HG03565 (cell line): Measurements from ENCODE around the gene PRKCSH.
"Not testable (repeated sequence)": the region's sequence is repeated elsewhere in the genome, so short reads cannot be mapped to it uniquely, and the experiment has no call there.

Source experiments
- ATAC-seq: cut with Tn5 transposase; IDR thresholded peaks from one replicate; pipeline ENCODE4 v1.9.1; 2021; ENCODE audit warnings: mild to moderate bottlenecking, moderate library complexity; ENCODE audit not compliant: unreplicated experiment

The PRKCSH gene, protein sequence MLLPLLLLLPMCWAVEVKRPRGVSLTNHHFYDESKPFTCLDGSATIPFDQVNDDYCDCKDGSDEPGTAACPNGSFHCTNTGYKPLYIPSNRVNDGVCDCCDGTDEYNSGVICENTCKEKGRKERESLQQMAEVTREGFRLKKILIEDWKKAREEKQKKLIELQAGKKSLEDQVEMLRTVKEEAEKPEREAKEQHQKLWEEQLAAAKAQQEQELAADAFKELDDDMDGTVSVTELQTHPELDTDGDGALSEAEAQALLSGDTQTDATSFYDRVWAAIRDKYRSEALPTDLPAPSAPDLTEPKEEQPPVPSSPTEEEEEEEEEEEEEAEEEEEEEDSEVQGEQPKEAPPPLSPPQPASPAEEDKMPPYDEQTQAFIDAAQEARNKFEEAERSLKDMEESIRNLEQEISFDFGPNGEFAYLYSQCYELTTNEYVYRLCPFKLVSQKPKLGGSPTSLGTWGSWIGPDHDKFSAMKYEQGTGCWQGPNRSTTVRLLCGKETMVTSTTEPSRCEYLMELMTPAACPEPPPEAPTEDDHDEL

DNA sequence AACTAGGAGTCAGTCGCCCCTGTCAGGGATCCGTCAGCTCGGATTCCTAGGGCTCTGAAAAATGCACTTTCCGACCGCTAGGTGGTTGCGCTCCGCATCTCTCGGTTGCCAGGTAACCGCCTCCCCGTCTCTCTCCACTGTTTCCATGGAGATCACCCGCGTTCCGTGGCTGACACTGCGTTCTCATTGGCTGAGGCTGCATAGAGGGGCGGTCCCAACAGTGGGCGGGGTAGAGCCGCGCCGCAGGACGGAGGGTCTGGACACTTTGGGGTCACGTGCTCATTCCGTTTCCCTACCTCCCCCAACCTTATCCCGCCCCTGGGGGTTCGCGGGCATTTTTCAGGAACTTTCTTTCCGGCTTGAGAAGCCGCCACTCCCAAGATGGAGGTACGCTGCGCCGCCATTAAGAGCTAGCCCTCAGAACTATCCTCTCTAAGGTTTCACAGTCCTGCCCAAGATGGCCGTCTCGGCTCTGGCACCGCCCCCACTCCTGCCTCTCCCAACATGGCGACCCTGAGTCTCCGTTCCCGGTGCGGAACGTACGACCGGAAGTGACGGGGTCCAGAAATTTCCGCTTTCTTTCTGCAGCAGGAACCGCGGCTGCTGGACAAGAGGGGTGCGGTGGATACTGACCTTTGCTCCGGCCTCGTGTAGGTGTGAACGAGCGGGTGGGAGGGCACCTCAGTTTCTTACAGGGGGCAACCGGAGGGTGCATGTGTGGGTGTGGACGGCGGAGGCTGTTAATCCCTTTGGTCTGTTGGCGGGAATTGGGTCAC, at the start of gene PRKCSH, which contains the start of gene ODAD3:
Gene PRKCSH (plus strand): TSS at position 579 of the 776 bp plus-strand sequence. CDS start 483 bp downstream, outside the sequence.
Gene ODAD3 (minus strand): TSS at position 65 of the 776 bp plus-strand sequence. CDS start 105 bp downstream, outside the sequence.
- peak; percentile 74 for ATAC-seq

DNA sequence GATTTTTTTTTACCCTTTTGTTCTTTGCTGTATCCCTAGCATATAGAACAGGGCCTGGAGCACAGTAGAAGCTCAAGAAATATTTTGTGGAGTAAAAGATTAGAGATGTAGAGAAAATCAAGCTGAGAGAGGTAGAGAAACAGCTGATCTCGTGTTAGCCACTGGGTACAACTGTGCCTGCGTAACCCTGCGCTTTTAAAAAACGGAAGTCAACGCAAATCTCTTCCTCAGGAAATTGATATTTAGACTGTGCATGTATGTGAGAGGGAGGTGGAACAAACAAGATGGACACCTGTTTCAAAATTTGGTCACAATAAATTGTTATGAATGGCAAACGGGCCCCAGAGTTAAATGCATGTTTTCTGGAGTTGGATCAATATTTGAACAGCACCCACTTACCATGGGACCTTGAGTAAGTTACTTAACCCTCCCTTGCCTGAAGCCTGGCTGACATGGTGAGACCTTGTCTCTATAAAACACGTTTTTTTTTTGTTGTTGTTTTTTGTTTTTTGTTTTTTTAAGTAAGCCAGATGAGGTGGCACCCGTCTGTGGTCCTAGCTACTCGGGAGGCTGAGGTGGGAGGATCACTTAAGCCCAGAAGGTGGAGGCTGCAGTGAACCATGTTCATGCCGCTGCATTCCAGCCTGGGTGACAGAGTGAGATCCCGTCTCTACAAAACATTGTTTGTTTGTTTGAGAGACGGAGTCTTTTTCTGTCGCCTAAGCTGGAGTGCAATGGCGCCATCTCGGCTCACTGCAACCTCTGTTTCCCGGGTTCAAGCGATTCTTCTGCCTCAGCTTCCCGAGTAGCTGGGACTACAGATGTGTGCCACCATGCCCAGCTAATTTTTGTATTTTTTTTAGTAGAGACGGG, 48.0 kb upstream of the PRKCSH start:
- no peak for ATAC-seq

DNA sequence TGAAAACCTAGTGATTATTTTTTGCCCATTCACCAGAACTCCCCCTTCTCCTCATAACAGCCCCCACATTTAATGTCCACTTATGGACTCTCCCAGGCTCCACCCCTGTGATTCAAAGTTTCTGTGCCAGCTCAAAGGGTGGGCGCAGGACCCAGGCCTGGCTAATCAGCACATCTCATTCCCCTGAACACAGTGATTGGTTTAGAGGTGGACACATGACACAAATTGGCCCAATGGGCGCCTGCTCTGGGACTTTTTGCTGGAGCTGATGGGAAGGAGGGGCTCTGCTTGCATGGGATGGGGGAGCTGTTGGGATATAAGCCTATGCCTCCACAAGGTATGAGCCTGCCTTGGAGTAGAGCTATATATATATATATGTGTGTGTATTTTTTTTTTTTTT, 45.1 kb upstream of the PRKCSH start:
- no peak for ATAC-seq

DNA sequence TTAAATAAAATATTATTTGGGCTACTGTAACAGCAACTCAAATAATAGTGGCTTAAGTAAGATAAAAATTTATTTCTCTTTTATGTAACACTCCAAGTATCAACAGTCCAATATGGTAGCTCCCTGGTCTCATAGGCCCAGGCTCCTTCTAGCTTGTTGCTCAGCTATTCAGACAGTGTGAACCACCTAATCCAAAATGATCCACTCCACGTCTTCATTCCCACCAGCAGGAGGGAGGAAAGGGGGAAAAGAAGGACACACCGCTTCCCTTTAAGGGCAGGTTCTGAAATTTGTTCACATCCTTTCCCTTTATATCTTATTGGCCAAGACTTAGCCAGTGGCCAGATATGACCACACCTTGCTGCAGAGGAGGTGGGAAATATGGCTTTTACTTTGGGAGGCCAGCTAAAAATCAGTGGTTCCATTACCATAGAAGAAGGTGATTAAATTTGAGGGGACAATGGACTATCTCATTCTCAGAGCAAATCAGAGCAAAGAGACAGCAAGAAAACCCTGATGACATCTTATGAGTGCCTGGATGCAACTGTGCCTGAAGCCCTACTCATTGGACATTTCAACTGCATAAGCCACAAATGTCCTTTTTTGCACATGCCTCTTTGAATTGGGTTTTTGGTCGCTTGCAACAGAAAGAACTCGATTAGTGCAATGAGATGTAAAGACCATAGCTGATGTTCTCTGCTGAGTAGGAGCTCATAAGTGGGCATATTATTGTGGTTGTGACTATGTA, 44.3 kb upstream of the PRKCSH start:
- no peak for ATAC-seq

DNA sequence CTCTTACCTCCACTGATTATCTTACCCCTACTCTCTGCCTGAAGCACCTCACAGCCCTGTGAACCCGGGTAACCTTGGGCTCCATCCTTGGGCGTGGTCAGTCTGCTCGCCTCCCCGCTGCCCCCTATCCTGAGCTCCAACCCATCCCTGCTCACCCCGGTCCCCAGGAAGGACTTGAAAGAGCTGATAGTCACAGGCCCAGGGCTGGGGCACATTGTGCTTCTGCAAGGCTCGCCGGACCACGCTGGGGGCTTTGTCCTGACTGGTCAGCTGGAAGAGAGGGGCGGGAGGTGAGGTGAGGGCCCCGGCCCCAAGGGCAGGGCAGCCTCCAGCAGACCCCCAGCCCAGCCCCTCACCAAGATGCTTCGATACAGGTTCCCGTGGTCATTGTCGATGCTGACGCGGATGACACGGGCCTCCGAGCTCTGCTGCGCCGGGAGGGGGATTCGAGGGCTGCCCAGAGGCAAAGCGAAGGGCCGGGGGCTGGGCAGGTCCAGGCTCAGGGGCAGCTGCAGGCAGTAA, 38.3 kb upstream of the PRKCSH start:
- ATAC-seq: no peak

DNA sequence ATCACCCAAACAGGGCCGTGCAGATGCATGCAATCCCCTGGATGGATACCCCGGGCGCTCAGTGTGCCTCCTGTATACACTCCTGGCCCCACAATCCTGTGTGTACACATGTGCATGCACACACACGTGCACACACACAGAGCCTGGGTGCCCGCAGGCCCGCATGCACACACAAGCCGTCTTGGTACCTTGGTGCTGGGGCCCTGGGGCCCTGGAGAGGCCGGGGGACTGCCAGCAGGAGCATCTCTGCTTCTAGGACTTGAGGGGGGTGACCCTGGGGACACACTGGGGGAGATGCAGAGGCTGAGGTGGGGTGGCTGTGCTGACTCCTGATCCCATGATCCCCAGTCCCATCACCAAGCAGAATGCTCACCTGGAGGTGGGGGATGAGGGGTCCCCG, 35.8 kb upstream of the PRKCSH start:
- no peak for ATAC-seq

DNA sequence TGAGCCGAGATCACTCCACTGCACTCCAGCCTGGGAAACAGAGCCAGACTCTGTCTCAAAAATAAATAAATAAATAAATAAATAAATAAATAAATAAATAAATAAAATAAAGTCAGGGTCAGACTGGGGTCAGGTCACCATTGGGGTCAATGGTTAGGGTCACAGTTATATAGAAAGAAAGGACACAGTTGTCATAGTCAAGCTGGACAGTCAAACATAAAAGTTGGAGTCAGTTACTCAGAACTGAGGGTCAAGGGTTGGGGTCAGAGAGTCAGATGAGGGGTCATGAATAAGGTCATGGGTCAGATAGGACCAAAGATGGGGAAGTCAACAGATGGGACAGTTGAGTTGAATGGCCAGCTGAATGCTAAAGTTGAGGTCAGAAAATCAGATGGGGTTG, 34.6 kb upstream of the PRKCSH start:
- no peak for ATAC-seq

DNA sequence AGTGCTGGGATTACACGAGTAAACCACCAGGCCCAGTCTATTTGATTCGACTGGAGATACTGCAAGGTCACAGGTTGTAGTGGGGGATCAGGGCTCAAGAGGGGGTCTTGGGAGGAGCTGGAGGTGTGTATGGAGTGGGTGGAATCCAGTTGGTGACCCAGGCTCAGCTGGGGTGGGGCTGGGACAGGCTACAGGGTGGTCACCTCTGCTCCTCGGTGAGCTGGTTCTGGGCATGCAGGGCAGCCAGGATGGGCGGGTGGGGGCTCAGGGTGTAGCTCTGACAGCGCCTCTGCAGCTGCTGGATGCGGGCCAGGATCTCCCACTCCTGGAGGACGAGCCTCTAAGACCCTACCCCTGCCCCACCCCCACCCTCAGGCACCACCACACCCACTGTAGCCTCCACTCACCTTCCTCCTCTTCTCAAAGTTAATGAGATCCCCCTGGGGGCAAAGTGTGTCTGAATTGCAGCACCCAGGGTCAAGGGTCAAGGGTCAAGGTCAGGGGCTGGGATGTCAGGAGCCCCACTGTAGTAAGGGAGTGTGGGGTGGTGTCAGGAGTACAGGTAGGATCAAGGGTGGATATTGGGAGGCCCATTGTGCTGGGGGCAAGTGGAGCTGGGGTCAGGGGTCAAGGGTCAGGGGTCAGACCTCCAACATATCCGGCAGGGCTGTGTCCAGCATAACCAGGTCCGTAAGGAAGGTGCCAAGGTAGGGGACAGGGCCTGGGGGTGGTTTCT, 33.5 kb upstream of the PRKCSH start:
- ATAC-seq: no peak

DNA sequence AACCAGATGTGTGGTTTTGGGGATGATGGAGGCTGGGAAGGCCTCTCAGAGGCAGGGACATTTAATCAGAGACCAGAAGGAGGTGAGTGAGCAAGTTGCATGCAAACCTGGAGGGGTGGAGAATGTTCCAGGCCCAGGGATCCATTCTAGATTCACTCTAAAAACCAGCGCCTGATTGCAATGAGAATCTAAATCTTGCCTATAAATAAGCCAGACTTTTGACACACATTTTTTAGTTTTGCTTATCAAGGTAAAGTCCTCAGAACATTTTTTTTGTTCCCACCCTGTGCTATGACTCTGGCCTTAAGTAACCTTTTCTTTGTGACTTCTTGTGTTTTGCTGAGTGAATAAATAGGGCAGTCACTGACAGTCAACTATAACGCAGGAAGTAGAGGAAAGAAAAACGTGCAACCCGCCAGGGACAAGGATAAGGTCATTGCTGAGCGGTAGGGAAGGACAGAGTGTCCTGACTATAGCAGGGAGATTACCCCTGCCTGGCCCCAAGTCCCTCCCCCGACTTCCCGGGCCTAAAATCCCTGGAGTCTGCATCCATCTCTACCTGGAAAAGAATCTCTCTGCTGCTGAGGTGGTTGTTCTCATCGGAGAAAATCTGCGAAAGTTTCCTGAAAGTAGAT, 30.7 kb upstream of the PRKCSH start:
- no peak for ATAC-seq

DNA sequence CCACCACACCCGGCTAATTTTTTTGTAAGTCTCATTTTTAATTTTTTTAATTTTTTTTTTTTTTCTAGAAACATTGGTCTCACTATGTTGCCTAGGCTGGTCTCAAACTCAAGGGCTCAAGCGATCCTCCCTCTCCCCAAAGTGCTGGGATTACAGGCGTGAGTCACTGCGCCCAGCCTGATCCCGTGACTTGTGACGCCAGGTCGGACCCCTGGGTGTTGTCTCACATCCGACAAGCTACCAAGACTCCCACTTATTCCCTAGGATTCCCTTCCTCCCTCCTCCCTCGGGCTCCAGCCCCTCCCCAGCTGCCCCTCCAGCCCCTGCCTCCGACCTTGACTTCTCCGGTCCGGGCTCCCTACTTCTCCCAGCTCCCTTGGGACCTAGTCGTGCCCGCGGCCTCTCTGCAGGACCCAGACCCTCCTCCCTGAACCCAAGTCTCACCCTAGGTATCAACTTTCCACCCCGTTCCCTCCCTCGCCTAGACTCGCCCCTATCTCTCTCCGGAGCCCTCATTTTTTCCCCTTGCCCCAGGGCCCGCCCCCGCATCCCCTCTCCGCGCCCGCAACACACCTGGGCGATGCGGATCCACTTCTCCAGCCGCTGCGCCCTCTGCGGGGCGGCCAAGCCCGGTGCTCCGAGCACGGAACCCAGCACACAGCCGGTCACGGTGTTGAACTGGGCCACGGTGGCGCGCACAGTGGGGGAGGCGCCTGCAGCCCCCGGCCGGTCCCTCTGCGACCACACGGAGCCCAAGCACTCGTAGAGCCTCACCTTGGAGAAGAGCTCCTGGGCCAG, 29.4 kb upstream of the PRKCSH start:
- ATAC-seq: no peak

DNA sequence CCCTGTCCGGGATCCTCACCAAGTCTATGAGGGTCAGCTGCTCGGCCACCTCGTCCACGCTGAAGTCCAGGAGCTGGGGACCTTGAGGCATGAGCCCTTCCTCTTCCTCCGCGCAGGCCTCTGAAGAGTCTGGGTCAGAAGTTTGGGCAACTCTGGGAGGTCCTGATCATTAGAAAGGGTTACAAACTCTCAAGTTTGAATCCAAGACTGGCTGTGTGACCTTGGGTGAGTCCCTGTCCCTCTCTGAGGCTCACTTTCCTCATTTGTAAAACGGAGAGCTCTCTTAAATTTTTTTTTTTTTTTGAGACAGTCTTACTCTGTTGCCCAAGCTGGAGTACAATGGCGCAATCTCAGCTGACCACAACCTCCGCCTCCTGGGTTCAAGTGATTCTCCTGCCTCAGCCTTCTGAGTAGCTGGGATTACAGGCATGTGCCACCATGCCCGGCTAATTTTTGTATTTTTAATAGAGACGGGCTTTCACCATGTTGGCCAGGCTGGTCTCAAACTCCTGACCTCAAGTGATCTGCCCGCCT, 28.7 kb upstream of the PRKCSH start:
- not testable (repeated sequence) for ATAC-seq

DNA sequence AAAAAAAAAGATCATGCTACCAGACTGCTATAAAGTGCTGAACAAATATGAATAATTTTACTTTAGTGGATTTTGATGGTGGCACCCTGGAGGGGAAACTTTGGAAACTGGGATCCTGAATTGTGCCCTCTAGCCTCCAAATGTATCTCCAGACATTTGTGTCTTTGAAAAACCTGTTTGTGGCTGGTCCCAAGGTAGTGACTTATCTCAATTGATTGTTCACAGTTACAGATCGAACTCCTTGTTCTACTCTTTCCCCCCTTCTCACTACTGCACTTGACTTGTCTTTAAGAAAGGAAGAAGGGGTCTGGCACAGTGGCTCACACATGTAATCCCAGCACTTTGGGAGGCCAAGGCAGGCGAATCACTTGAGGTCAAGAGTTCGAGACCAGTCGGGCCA, 26.8 kb upstream of the PRKCSH start:
- ATAC-seq: no peak

DNA sequence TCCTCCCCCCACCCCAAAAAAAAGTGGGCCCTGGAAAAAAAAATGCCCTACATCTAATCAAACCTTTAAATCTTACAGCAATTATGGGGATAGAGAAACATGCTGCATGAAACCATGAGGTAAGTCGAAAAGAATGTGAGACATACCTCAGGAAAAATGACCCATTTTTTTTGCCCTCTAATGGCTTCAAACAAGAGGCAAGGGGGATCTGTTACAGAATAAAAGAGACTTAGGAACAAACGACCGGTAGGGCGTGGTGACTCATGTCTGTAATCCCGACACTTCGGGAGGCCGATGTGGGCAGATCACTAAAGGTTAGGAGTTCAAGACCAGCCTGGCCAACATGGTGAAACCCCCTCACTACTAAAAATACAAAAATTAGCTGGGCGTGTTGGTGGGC, 24.8 kb upstream of the PRKCSH start:
- no peak for ATAC-seq

DNA sequence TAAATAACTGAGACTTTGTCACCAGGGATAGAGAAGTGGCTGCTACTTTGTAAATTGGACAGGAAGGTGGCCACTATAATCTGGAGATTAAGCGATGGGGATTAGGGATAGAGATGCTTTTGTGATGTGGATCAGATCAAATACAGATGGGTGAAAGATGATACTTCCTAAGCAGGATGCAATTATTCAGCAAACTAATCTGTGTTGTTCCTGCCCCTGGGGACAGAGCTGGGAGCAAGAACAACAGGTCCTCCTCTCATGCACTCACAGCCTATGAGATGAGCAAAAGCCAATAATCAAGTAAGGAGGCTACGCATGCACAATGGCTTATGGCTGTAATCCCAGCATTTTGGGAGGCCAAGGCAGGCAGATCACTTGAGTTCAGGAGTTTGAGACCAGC, 20.9 kb upstream of the PRKCSH start:
- no peak for ATAC-seq

DNA sequence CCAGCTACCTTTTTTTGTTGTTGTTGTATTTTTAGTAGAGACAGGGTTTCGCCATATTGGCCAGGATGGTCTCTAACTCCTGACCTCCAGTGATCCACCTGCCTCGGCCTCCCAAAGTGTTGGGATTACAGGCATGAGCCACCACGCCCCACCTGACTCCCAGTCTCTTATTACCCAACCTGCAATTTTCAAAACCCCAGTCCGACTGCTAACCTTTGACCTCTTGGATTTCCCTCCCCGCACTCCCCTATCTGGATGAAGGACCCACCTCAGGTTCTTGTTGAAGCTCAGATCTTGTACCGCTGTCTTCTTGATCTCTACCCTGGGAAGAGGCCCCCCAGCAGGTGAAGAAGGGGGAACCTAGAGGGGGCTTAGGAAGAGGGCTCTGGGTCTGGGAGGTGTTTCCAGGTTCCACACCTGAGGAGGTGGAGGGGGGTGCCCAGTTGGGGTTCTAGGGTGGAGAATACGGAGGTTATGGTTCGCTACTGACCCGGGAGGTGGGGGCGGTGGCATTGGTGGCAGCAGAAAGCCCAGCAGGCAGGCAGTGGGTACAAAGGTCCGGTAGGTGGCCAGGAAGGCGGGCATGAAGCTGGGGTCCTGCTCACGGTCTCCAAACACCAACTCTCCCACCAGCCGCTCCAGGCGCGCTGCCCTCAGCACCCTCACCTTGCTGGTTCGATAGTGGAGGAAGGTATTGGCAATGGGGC, 18.9 kb upstream of the PRKCSH start:
- no peak for ATAC-seq

DNA sequence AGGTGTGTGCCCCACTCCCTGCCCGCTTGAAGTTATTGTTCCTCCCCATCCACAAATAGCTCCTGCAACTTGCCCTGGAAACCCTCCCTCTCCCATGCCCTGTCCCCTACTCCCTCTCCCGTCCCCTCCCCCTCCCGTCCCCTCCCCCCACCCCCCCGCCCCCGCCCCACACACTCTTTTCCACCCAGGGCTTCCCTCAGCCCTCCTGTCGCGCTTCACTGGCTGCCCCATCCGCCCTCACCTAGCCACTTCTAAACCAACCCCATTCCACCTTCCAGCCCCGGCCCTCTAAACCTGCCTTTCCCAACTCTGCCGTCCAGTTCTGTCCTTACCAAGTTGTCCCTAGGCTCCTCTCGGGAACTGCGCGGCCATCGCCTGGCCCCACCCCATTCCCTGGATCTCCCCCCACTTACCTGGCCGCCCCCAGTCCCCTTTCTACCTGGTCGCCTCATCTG, 17.3 kb upstream of the PRKCSH start:
- no peak for ATAC-seq
